Prostate gland (tissue), 2 donors: ENCODE results near the gene DDX53. TPM values are rescaled to one million over a fixed set of nuclear protein-coding genes. Genes with fewer than 3 reads are reported as not detected.

ENCODE experiments used
- DNase-seq: peaks from one replicate; pipeline ENCODE4 v3.0.0-alpha.2; 2019; ENCODE audit warnings: low spot score
- H3K27ac ChIP-seq, 2 donors: fragments of 200-600 bp; sonication (generic); 2 replicates each; pipeline ENCODE4 v1.5.1; 2017 to 2019
- H3K27me3 ChIP-seq: fragments of 200-600 bp; sonication (generic); replicated peaks from 2 replicates; pipeline ENCODE4 v1.5.1; 2019; ENCODE audit not compliant: insufficient read depth
- H3K36me3 ChIP-seq, 2 donors: fragments of 200-600 bp; sonication (generic); 1 replicate in 1 of 2; 2 replicates in 1 of 2; pipeline versions ENCODE4 v1.5.1 to v1.8.1; 2017 to 2019
- H3K4me1 ChIP-seq: fragments of 200-600 bp; sonication (generic); replicated peaks from 2 replicates; pipeline ENCODE4 v1.5.1; 2019
- H3K4me3 ChIP-seq, 2 donors: fragments of 200-600 bp; sonication (generic); 2 replicates each; pipeline ENCODE4 v1.5.1; 2017 to 2019
- H3K9me3 ChIP-seq: fragments of 200-600 bp; sonication (generic); 2 replicates; pipeline ENCODE4 v1.5.1; 2017
- POLR2A ChIP-seq: fragments of 450-650 bp; IDR thresholded peaks from one replicate; pipeline ENCODE4 v1.6.1; 2016; ENCODE audit warnings: antibody characterized with exemption, mild to moderate bottlenecking
- POLR2AphosphoS5 ChIP-seq: sonication (generic); formaldehyde crosslinking; IDR thresholded peaks from one replicate; pipeline ENCODE4 v1.6.1; 2017; ENCODE audit warnings: antibody characterized with exemption
- WGBS: methylation state at CpG from one replicate; pipeline ENCODE4 v1.1.5; 2018; 5-methylcytosine and 5-hydroxymethylcytosine counted together
- intact Hi-C: fragments of 100-400 bp; cut with DNase I; formaldehyde crosslinking; loops from one replicate; pipeline ENCODE4 v1.14.2; 2022
- total RNA-seq, 2 donors: library from RNA; depleted of rRNA; stranded (reverse); fragments of >200 nt; gene quantifications; one replicate each; pipeline ENCODE4 v1.1.0, GENCODE V29; 2016
- TF ChIP-seq, protein P1 (sequence below), 4 experiments: fragments of 200-600 bp in 2 of 4; fragments of 450-650 bp in 2 of 4; sonication (generic) in 2 of 4; IDR thresholded peaks; 1 replicate in 3 of 4; 2 replicates in 1 of 4; pipeline ENCODE4 v1.5.1; 2016 to 2019; ENCODE audit warnings: antibody characterized with exemption in 4 of 4, mild to moderate bottlenecking in 2 of 4, moderate library complexity in 2 of 4

DDX53 gene
- total RNA-seq, 2 donors from 2014 or later, result 2.3 TPM; not detected in 1

DNA sequence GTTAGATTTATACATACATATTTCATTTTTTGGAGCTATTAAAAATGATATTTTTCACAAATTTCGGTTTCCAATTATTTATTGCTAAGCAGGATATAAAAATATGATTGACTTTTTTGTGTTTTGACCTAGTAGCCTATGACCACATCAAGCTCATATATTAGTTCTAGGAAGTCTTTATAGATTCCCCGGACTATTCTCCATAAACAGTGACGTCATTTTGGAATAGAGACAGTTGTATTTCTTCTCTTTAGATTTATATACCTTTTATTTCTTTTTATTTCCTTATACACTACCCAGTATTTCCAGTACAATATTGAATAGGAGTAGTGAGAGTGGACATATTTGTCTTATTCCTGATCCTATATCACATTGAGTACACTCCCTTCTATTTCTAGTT is 31.8 kb downstream of the DDX53 start:
- H3K36me3 ChIP-seq, result no peaks in the 10 kb centered on the region
- TF ChIP-seq, protein P1, sequence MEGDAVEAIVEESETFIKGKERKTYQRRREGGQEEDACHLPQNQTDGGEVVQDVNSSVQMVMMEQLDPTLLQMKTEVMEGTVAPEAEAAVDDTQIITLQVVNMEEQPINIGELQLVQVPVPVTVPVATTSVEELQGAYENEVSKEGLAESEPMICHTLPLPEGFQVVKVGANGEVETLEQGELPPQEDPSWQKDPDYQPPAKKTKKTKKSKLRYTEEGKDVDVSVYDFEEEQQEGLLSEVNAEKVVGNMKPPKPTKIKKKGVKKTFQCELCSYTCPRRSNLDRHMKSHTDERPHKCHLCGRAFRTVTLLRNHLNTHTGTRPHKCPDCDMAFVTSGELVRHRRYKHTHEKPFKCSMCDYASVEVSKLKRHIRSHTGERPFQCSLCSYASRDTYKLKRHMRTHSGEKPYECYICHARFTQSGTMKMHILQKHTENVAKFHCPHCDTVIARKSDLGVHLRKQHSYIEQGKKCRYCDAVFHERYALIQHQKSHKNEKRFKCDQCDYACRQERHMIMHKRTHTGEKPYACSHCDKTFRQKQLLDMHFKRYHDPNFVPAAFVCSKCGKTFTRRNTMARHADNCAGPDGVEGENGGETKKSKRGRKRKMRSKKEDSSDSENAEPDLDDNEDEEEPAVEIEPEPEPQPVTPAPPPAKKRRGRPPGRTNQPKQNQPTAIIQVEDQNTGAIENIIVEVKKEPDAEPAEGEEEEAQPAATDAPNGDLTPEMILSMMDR (IDR thresholded peaks at IDR 0.05), result no peak
- TF ChIP-seq POLR2A (no peak), POLR2AphosphoS5 (no peak)
- WGBS, result 82% methylated on average over 3 of the region's 3 CpGs

GRCh38 chrX:23035493-23035892 is 35.7 kb downstream of the DDX53 start:
- TF ChIP-seq POLR2A (no peak), POLR2AphosphoS5 (no peak)
- TF ChIP-seq, protein P1 (IDR thresholded peaks at IDR 0.05), result no peak
- H3K27me3 ChIP-seq, result no peaks in the 10 kb centered on the region
- WGBS, result 80% methylated on average over 3 of the region's 3 CpGs
- intact Hi-C loops, result no loop called here
- H3K27ac ChIP-seq, result no peak overlapping the region
- no peak for DNase-seq
- H3K4me3 ChIP-seq, result no peak overlapping the region
- no peaks in the 10 kb centered on the region for H3K4me1 ChIP-seq
- no peaks in the 10 kb centered on the region for H3K36me3 ChIP-seq
- no peaks in the 10 kb centered on the region for H3K9me3 ChIP-seq

More for the DNA sequence above, 31.8 kb downstream of the DDX53 start:
- Histone ChIP-seq H3K9me3 (no peaks in the 10 kb centered on the region), H3K27me3 (no peaks in the 10 kb centered on the region), H3K4me3 (no peak overlapping the region), H3K27ac (no peak overlapping the region), H3K4me1 (no peaks in the 10 kb centered on the region)
- intact Hi-C loops, result no loop called here
- DNase-seq, result no peak

DNA sequence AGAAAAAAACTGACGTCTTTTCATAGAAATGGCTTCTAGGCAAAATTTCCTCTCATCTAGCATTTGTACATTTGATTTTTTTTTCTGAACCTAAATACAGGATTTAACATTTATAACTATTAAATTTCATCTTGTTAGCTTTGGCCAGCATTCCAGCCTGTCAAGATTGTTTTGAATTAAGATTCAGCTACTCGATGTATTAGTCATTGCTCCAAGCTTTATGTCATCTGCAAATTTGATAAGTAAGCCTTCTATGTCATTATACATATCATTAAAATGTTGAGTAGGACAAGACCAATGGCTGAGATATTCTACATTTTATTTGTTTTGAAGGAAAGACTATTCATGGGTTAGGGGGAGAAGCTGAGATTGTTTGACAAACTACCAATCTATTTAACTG is 46.7 kb downstream of the DDX53 start:
- H3K9me3 ChIP-seq, result no peaks in the 10 kb centered on the region
- no peak overlapping the region for H3K27ac ChIP-seq
- TF ChIP-seq POLR2A, result no peak
- intact Hi-C loops, result no loop called here
- no peaks in the 10 kb centered on the region for H3K36me3 ChIP-seq
- WGBS, result 55% methylated on average over 2 of the region's 2 CpGs
- no peak overlapping the region for H3K4me3 ChIP-seq
- no peak for DNase-seq
- H3K4me1 ChIP-seq, result no peaks in the 10 kb centered on the region
- H3K27me3 ChIP-seq, result no peaks in the 10 kb centered on the region

DNA sequence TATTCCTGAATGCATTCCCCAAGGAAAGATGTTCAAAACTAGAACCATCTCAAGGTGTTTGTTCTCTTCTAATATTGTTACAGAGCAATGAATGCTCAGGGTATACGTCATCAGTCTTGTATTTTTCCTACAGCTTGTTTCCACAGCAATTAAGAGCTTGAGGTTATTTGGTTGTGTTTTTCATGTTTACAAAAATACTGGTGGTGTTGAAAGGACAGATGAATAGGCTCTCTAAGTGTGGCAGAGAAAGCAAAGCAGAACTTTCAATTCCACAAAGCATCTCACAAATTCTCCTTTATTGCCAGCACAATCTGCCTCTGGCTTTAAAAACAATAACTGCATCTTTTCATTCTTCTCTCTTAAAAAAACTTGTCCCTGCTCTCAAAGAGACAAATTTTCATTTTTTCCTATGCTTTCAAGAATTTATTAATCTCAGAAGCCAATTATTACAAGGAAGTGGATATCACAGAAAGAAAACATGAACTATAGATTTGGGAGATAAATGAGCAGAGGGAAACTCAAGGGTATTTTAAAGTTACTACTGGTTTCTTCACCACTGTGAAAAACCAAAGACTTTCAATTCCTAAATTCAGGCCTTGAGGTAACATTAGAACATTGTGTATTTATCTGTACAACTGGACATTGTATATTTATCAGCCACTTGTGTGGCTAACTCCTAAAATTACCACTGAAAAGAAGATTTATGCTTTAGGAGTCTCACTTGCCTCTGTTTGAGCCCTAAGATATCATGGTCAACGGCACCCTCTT is 49.2 kb downstream of the DDX53 start:
- H3K36me3 ChIP-seq, result no peaks in the 10 kb centered on the region
- H3K9me3 ChIP-seq, result no peaks in the 10 kb centered on the region
- no peak for DNase-seq
- no peak for TF ChIP-seq POLR2AphosphoS5
- TF ChIP-seq, protein P1 (IDR thresholded peaks at IDR 0.05), result no peak
- TF ChIP-seq POLR2A, result no peak
- no peaks in the 10 kb centered on the region for H3K4me1 ChIP-seq
- H3K4me3 ChIP-seq, result no peak overlapping the region
- no peak overlapping the region for H3K27ac ChIP-seq
- WGBS, result 90% methylated on average over 2 of the region's 2 CpGs
- H3K27me3 ChIP-seq, result no peaks in the 10 kb centered on the region
- intact Hi-C loops, result no loop called here

GRCh38 chrX:23052324-23052723 is 52.6 kb downstream of the DDX53 start:
- DNase-seq, result no peak
- no peaks in the 10 kb centered on the region for H3K27me3 ChIP-seq
- no peak overlapping the region for H3K27ac ChIP-seq
- no peaks in the 10 kb centered on the region for H3K4me1 ChIP-seq
- WGBS, result 88% methylated on average over 3 of the region's 3 CpGs
- H3K4me3 ChIP-seq, result no peak overlapping the region
- H3K36me3 ChIP-seq, result no peaks in the 10 kb centered on the region
- no peak for TF ChIP-seq POLR2AphosphoS5
- no peak for TF ChIP-seq POLR2A
- TF ChIP-seq, protein P1 (IDR thresholded peaks at IDR 0.05), result no peak
- H3K9me3 ChIP-seq, result no peaks in the 10 kb centered on the region
- intact Hi-C loops, result no loop called here
